HG03175 (cell line): ENCODE results near the gene KDM6B.
"Not testable (repeated sequence)": the region's sequence is repeated elsewhere in the genome, so short reads cannot be mapped to it uniquely, and the experiment has no call there.

Source experiments
- ATAC-seq: cut with Tn5 transposase; IDR thresholded peaks from one replicate; pipeline ENCODE4 v1.9.1; 2021; ENCODE audit warnings: mild to moderate bottlenecking, moderate library complexity; ENCODE audit not compliant: unreplicated experiment

KDM6B gene

GRCh38 chr17:7850701-7851437 is 16.9 kb downstream of the KDM6B start:
- peak; percentile 6 for ATAC-seq

GRCh38 chr17:7851438-7852261 is 17.6 kb downstream of the KDM6B start:
- ATAC-seq, result peak; percentile 83

GRCh38 chr17:7852262-7852670 is 18.2 kb downstream of the KDM6B start:
- ATAC-seq, result no peak

GRCh38 chr17:7852919-7853690 is 19.1 kb downstream of the KDM6B start:
- no peak for ATAC-seq

GRCh38 chr17:7853691-7854038 is 19.6 kb downstream of the KDM6B start:
- no peak for ATAC-seq

- no peak for ATAC-seq
Measured at GRCh38 chr17:7854078-7854777, 20.2 kb downstream of the KDM6B start.

- ATAC-seq, result no peak
Measured at GRCh38 chr17:7854851-7855659, 21.0 kb downstream of the KDM6B start, which contains the start of gene TMEM88. Gene TMEM88 (plus strand): TSS chr17:7855066. CDS start chr17:7855075, 9 bp downstream.

- ATAC-seq, result no peak
Measured at GRCh38 chr17:7855660-7856010, 21.6 kb downstream of the KDM6B start.

GRCh38 chr17:7856011-7856810 is 22.2 kb downstream of the KDM6B start:
- ATAC-seq, result no peak

- peak; percentile 74 for ATAC-seq
Measured at GRCh38 chr17:7856811-7857712, 23.0 kb downstream of the KDM6B start, which contains the start of gene NAA38. Gene NAA38 (minus strand): TSS chr17:7857559. CDS start chr17:7857463, 96 bp downstream.

- ATAC-seq, result peak; percentile 41
Measured at GRCh38 chr17:7857713-7858521, 23.9 kb downstream of the KDM6B start, which contains the start of gene CYB5D1. Gene CYB5D1 (plus strand): TSS chr17:7858003. CDS start chr17:7858135, 132 bp downstream.

- ATAC-seq, result no peak
Measured at GRCh38 chr17:7858522-7858810, 24.4 kb downstream of the KDM6B start.

GRCh38 chr17:7859028-7859427 is 25.0 kb downstream of the KDM6B start:
- no peak for ATAC-seq

- no peak for ATAC-seq
Measured at GRCh38 chr17:7862692-7863437, 28.8 kb downstream of the KDM6B start.

- ATAC-seq, result not testable (repeated sequence)
Measured at GRCh38 chr17:7864384-7864783, 30.4 kb downstream of the KDM6B start.

GRCh38 chr17:7864995-7865650 is 31.1 kb downstream of the KDM6B start:
- no peak for ATAC-seq
